Mucosa of stomach (tissue), 1 donor: Measurements from ENCODE around the gene SCN10A.

Experiments used
- H3K27me3 ChIP-seq: one replicate; pipeline ENCODE4 v1.7.0; 2013; ENCODE audit warnings: mild to moderate bottlenecking, low read length; ENCODE audit not compliant: control insufficient read depth, insufficient read depth
- H3K36me3 ChIP-seq: one replicate; pipeline ENCODE4 v1.7.0; 2013; ENCODE audit warnings: low read length; ENCODE audit not compliant: control insufficient read depth, insufficient read depth
- H3K4me1 ChIP-seq: one replicate; pipeline ENCODE4 v1.7.0; 2013; ENCODE audit warnings: mild to moderate bottlenecking, low read length; ENCODE audit not compliant: control insufficient read depth, insufficient read depth
- H3K4me3 ChIP-seq: one replicate; pipeline ENCODE4 v1.7.0; 2013; ENCODE audit warnings: low read length
- H3K9ac ChIP-seq: one replicate; pipeline ENCODE4 v1.7.0; 2013; ENCODE audit warnings: mild to moderate bottlenecking, low read length, moderate library complexity
- H3K9me3 ChIP-seq: one replicate; pipeline ENCODE4 v1.7.0; 2013; ENCODE audit warnings: mild to moderate bottlenecking, low read length, moderate library complexity; ENCODE audit not compliant: control insufficient read depth
- donor health status: Pancreatic carcinoma.

The SCN10A gene

GRCh38 chr3:38728008-38728407 lies 88.0 kb downstream of the SCN10A start:
- Histone ChIP-seq H3K36me3 (no peaks in the 10 kb centered on the region), H3K9me3 (no peaks in the 10 kb centered on the region), H3K4me3 (no peak overlapping the region), H3K4me1 (no peaks in the 10 kb centered on the region), H3K9ac (no peak overlapping the region), H3K27me3 (no peaks in the 10 kb centered on the region)

- Histone ChIP-seq H3K4me1 (no peaks in the 10 kb centered on the region), H3K27me3 (no peaks in the 10 kb centered on the region), H3K4me3 (no peak overlapping the region), H3K9me3 (no peaks in the 10 kb centered on the region), H3K9ac (no peak overlapping the region), H3K36me3 (no peaks in the 10 kb centered on the region)
These were observed 89.3 kb downstream of the SCN10A start for GRCh38 chr3:38726751-38727150.

GRCh38 chr3:38725726-38726419 lies 90.1 kb downstream of the SCN10A start:
- no peaks in the 10 kb centered on the region for H3K4me1 ChIP-seq
- H3K9ac ChIP-seq = no peak overlapping the region
- no peaks in the 10 kb centered on the region for H3K27me3 ChIP-seq

GRCh38 chr3:38724392-38724736 lies 91.7 kb downstream of the SCN10A start:
- no peaks in the 10 kb centered on the region for H3K9me3 ChIP-seq
- H3K27me3 ChIP-seq = no peaks in the 10 kb centered on the region
- no peaks in the 10 kb centered on the region for H3K4me1 ChIP-seq

More at GRCh38 chr3:38725726-38726419, 90.1 kb downstream of the SCN10A start:
- H3K4me3 ChIP-seq = no peak overlapping the region
- H3K9me3 ChIP-seq = no peaks in the 10 kb centered on the region
- no peaks in the 10 kb centered on the region for H3K36me3 ChIP-seq

GRCh38 chr3:38723569-38724391 lies 92.2 kb downstream of the SCN10A start:
- Histone ChIP-seq H3K4me1 (no peaks in the 10 kb centered on the region), H3K27me3 (no peaks in the 10 kb centered on the region), H3K9ac (no peak overlapping the region), H3K36me3 (no peaks in the 10 kb centered on the region), H3K9me3 (no peaks in the 10 kb centered on the region), H3K4me3 (no peak overlapping the region)

More at GRCh38 chr3:38724392-38724736, 91.7 kb downstream of the SCN10A start:
- Histone ChIP-seq H3K4me3 (no peak overlapping the region), H3K9ac (no peak overlapping the region), H3K36me3 (no peaks in the 10 kb centered on the region)

GRCh38 chr3:38722781-38723568 lies 93.0 kb downstream of the SCN10A start:
- no peaks in the 10 kb centered on the region for H3K36me3 ChIP-seq
- H3K9me3 ChIP-seq = no peaks in the 10 kb centered on the region
- H3K9ac ChIP-seq = no peak overlapping the region
- H3K27me3 ChIP-seq = no peaks in the 10 kb centered on the region
- no peak overlapping the region for H3K4me3 ChIP-seq
- no peaks in the 10 kb centered on the region for H3K4me1 ChIP-seq

GRCh38 chr3:38721207-38721772 lies 94.7 kb downstream of the SCN10A start:
- no peak overlapping the region for H3K9ac ChIP-seq
- no peaks in the 10 kb centered on the region for H3K36me3 ChIP-seq
- H3K27me3 ChIP-seq = no peaks in the 10 kb centered on the region
- H3K4me3 ChIP-seq = no peak overlapping the region
- H3K9me3 ChIP-seq = no peaks in the 10 kb centered on the region
- no peaks in the 10 kb centered on the region for H3K4me1 ChIP-seq

- H3K9me3 ChIP-seq = no peaks in the 10 kb centered on the region
- no peak overlapping the region for H3K4me3 ChIP-seq
- H3K27me3 ChIP-seq = no peaks in the 10 kb centered on the region
- H3K36me3 ChIP-seq = no peaks in the 10 kb centered on the region
- H3K4me1 ChIP-seq = no peaks in the 10 kb centered on the region
- H3K9ac ChIP-seq = no peak overlapping the region
These were observed 95.6 kb downstream of the SCN10A start for GRCh38 chr3:38720465-38720864.

- Histone ChIP-seq H3K9me3 (no peaks in the 10 kb centered on the region), H3K27me3 (no peaks in the 10 kb centered on the region)
These were observed 98.4 kb downstream of the SCN10A start for GRCh38 chr3:38717355-38718240.

GRCh38 chr3:38713121-38713520 lies 102.9 kb downstream of the SCN10A start:
- Histone ChIP-seq H3K27me3 (no peaks in the 10 kb centered on the region), H3K4me1 (no peaks in the 10 kb centered on the region), H3K4me3 (no peak overlapping the region), H3K9me3 (no peaks in the 10 kb centered on the region), H3K9ac (no peak overlapping the region), H3K36me3 (no peaks in the 10 kb centered on the region)

More at GRCh38 chr3:38717355-38718240, 98.4 kb downstream of the SCN10A start:
- Histone ChIP-seq H3K4me1 (no peaks in the 10 kb centered on the region), H3K4me3 (no peak overlapping the region), H3K36me3 (no peaks in the 10 kb centered on the region), H3K9ac (no peak overlapping the region)

- no peaks in the 10 kb centered on the region for H3K4me1 ChIP-seq
- no peak overlapping the region for H3K9ac ChIP-seq
- no peak overlapping the region for H3K4me3 ChIP-seq
- H3K9me3 ChIP-seq = no peaks in the 10 kb centered on the region
- H3K27me3 ChIP-seq = no peaks in the 10 kb centered on the region
- H3K36me3 ChIP-seq = no peaks in the 10 kb centered on the region
These were observed 104.7 kb downstream of the SCN10A start for GRCh38 chr3:38711321-38711720.
